CD8-positive, alpha-beta memory T cell (primary cell): ENCODE data around the gene KCNIP4. TPM values are rescaled to one million over a fixed set of nuclear protein-coding genes. Genes with fewer than 3 reads are reported as not detected.

Source experiments
- CTCF ChIA-PET: fragments of 350-600 bp; sonication (Branson Sonifier 250); formaldehyde crosslinking; loops from one replicate; lab custom pipeline; 2021; ENCODE audit warnings: antibody characterized with exemption; lab: Charles Lee
- POLR2A ChIA-PET: fragments of 350-600 bp; sonication (Branson Sonifier 250); formaldehyde crosslinking; loops from one replicate; lab custom pipeline; 2021; ENCODE audit warnings: antibody characterized with exemption; lab: Charles Lee
- DNase-seq, 5 donors: peaks; one replicate each; pipeline versions ENCODE4 v3.0.0 to v3.0.0-alpha.2; 2020 to 2022; ENCODE audit warnings: mixed read lengths in 1 of 5
- H3K27ac ChIP-seq: one replicate; pipeline ENCODE4 v1.7.0; 2013; ENCODE audit warnings: low read depth, mild to moderate bottlenecking, low read length, moderate library complexity
- H3K27me3 ChIP-seq: 2 replicates; pipeline ENCODE4 v1.7.0; 2013; ENCODE audit warnings: low read length, mild to moderate bottlenecking; ENCODE audit not compliant: insufficient read depth, poor library complexity, severe bottlenecking
- H3K36me3 ChIP-seq: 2 replicates; pipeline ENCODE4 v1.7.0; 2013; ENCODE audit warnings: mild to moderate bottlenecking, low read length, moderate library complexity; ENCODE audit not compliant: insufficient read depth
- H3K4me1 ChIP-seq: 2 replicates; pipeline ENCODE4 v1.7.0; 2013; ENCODE audit warnings: mild to moderate bottlenecking, low read length, moderate library complexity; ENCODE audit not compliant: insufficient read depth
- H3K4me3 ChIP-seq: 2 replicates; pipeline ENCODE4 v1.7.0; 2013; ENCODE audit warnings: mild to moderate bottlenecking, low read length
- H3K9me3 ChIP-seq: 2 replicates; pipeline ENCODE4 v1.7.0; 2013; ENCODE audit warnings: mild to moderate bottlenecking, low read length
- H3K27ac Mint-ChIP-seq, 8 donors: one replicate each; pipeline ENCODE4 v1.8.0; 2020 to 2021; ENCODE audit warnings: mixed read lengths in 8 of 8, mild to moderate bottlenecking in 6 of 8, inconsistent platforms in 3 of 8, moderate library complexity in 3 of 8
- H3K27me3 Mint-ChIP-seq, 2 donors: one replicate each; pipeline ENCODE4 v1.8.0; 2020 to 2021; ENCODE audit warnings: mixed read lengths in 2 of 2, mild to moderate bottlenecking in 1 of 2, moderate library complexity in 1 of 2
- H3K36me3 Mint-ChIP-seq, 3 donors: one replicate each; pipeline ENCODE4 v1.8.0; 2020 to 2021; ENCODE audit warnings: mixed read lengths in 3 of 3, inconsistent platforms in 1 of 3, mild to moderate bottlenecking in 1 of 3
- H3K4me1 Mint-ChIP-seq, 3 donors: one replicate each; pipeline ENCODE4 v1.8.0; 2020 to 2021; ENCODE audit warnings: mixed read lengths in 3 of 3, inconsistent platforms in 1 of 3, mild to moderate bottlenecking in 1 of 3
- H3K4me3 Mint-ChIP-seq, 7 donors: one replicate each; pipeline ENCODE4 v1.8.0; 2020 to 2021; ENCODE audit warnings: mixed read lengths in 7 of 7, mild to moderate bottlenecking in 6 of 7, moderate library complexity in 4 of 7, inconsistent platforms in 2 of 7
- H3K9me3 Mint-ChIP-seq, 5 donors: one replicate each; pipeline ENCODE4 v1.8.0; 2020 to 2022; ENCODE audit warnings: mixed read lengths in 5 of 5, mild to moderate bottlenecking in 3 of 5, moderate library complexity in 2 of 5, inconsistent platforms in 1 of 5
- polyA plus RNA-seq: library from polyadenylated mRNA; unstranded; fragments of 300-500 nt; fragmentation: Illumina TruSeq; gene quantifications from one replicate; pipeline ENCODE4 v1.2.3, GENCODE V29; 2021
- total RNA-seq, 2 experiments: library from RNA; stranded (reverse); gene quantifications; one replicate each; pipeline ENCODE4 v1.2.3, GENCODE V29; 2021

The KCNIP4 gene
- total and polyA plus RNA-seq, 3 experiments from 2014 or later = 0.12 TPM; not detected in 2

DNA sequence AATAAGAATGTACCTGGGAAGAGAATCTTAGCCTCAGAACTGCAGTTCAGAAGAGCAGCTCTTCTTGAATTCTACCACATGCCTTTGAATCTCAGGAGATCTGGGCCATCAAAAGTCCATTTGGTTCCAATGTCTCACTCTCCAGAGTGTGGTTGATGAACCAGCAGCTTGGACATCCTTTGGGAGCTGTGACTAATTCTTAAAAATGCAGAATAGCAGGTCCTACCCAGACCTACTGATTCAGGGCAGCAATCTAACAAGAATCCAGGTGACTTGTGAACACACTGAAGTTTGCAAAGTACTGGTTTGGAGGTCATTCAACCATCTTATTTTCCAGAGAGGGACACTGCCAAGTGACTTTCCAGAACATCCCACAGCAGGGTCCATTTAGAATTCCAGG lies 1003.6 kb downstream of the KCNIP4 start:
- no peaks in the 10 kb centered on the region for H3K4me1 ChIP-seq
- H3K27ac ChIP-seq = no peak overlapping the region
- Mint-ChIP-seq H3K9me3 (peaks cover 0 to 6% (median 3%) of the 10 kb centered on the region in 5 donors), H3K4me1 (no peaks in the 10 kb centered on the region), H3K4me3 (no peak overlapping the region), H3K36me3 (no peaks in the 10 kb centered on the region), H3K27me3 (no peaks in the 10 kb centered on the region), H3K27ac (no peak overlapping the region)
- no peaks in the 10 kb centered on the region for H3K27me3 ChIP-seq
- POLR2A ChIA-PET = no interaction called here
- H3K36me3 ChIP-seq = no peaks in the 10 kb centered on the region
- no peak overlapping the region for H3K4me3 ChIP-seq
- H3K9me3 ChIP-seq = no peaks in the 10 kb centered on the region
- no peak for DNase-seq
- CTCF ChIA-PET = no interaction called here

DNA sequence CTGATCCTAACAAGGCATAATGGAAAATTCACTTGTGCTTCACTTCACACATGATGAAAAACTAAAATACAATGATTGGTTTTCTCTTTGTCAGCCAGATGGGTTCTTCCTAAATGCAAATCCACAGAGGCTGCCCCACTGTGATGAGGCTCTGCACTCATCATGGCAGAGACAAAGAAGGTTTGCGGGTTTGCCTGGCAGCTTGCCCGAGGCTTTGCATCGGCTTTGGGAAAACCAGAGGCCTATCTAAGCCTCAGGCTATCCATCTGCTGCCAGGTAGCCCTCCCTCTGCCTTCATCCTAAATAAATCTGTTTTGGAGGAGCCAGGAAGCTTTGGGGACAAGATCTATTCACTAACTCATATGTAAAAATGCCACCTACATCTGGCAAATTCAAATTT lies 1004.1 kb downstream of the KCNIP4 start:
- POLR2A ChIA-PET = no interaction called here
- Histone ChIP-seq H3K27ac (no peak overlapping the region), H3K9me3 (no peaks in the 10 kb centered on the region), H3K4me3 (no peak overlapping the region), H3K4me1 (no peaks in the 10 kb centered on the region), H3K36me3 (no peaks in the 10 kb centered on the region), H3K27me3 (no peaks in the 10 kb centered on the region)
- Mint-ChIP-seq H3K4me1 (no peaks in the 10 kb centered on the region), H3K36me3 (no peaks in the 10 kb centered on the region), H3K4me3 (no peak overlapping the region), H3K27ac (no peak overlapping the region), H3K9me3 (peaks cover 0 to 6% (median 3%) of the 10 kb centered on the region in 5 donors), H3K27me3 (no peaks in the 10 kb centered on the region)
- no peak for DNase-seq
- CTCF ChIA-PET = no interaction called here

DNA sequence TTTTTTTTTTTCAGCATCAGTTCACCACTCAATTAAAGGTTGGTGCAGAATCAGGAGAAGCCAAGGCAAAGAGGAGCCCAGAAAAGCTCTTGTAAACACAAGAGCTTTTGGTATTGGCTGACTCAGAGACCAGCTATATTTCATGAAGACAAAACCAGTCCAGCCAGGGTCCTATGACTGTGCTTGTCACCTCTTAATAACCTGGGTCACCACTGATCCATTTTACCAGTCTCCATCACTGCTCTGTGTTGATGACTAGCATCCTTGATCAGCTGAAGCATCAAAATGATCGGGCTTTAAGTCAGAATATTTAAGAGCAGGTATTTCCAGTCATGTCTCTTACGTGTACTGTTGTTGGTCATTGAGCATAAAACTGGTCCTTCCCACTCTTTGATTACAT lies 1010.4 kb downstream of the KCNIP4 start:
- CTCF ChIA-PET = no interaction called here
- no peak overlapping the region for H3K27ac Mint-ChIP-seq
- no peaks in the 10 kb centered on the region for H3K36me3 ChIP-seq
- POLR2A ChIA-PET = no interaction called here
- no peaks in the 10 kb centered on the region for H3K4me1 ChIP-seq
- no peak overlapping the region for H3K27ac ChIP-seq
- no peaks in the 10 kb centered on the region for H3K4me1 Mint-ChIP-seq
- no peaks in the 10 kb centered on the region for H3K27me3 Mint-ChIP-seq
- H3K4me3 Mint-ChIP-seq = no peak overlapping the region
- H3K36me3 Mint-ChIP-seq = no peaks in the 10 kb centered on the region
- no peaks in the 10 kb centered on the region for H3K9me3 ChIP-seq
- no peak for DNase-seq
- H3K4me3 ChIP-seq = no peak overlapping the region
- H3K27me3 ChIP-seq = no peaks in the 10 kb centered on the region
- peaks cover 0 to 16% (median 0%) of the 10 kb centered on the region in 5 donors for H3K9me3 Mint-ChIP-seq

DNA sequence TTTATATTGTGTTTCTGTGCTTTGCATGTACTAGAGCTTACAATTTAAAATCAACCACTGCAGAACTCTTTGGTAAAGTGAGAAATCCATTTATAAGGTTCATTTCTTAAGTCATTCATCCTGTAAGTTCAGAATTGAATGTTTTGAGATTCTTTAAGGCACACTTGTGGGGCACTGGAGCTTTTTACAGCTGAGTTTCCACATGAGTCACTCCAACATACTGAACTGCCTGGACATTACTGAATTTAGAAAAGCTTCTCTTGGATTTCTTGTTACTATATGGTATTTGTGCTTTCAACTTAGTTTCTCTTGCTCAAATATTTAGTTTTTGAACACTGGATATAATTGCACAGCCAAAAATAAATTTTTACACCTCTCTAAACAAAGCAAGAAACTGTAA lies 1022.0 kb downstream of the KCNIP4 start:
- Histone ChIP-seq H3K36me3 (no peaks in the 10 kb centered on the region), H3K9me3 (no peaks in the 10 kb centered on the region), H3K27ac (no peak overlapping the region), H3K27me3 (no peaks in the 10 kb centered on the region), H3K4me3 (no peak overlapping the region), H3K4me1 (no peaks in the 10 kb centered on the region)
- ChIA-PET POLR2A (no interaction called here), CTCF (no interaction called here)
- no peaks in the 10 kb centered on the region for H3K27me3 Mint-ChIP-seq
- H3K9me3 Mint-ChIP-seq = peaks cover 0 to 6% (median 2%) of the 10 kb centered on the region in 5 donors
- H3K27ac Mint-ChIP-seq = no peak overlapping the region
- H3K36me3 Mint-ChIP-seq = peaks cover 0 to 2% (median 0%) of the 10 kb centered on the region in 3 donors
- no peak for DNase-seq
- H3K4me3 Mint-ChIP-seq = no peak overlapping the region
- H3K4me1 Mint-ChIP-seq = no peaks in the 10 kb centered on the region

DNA sequence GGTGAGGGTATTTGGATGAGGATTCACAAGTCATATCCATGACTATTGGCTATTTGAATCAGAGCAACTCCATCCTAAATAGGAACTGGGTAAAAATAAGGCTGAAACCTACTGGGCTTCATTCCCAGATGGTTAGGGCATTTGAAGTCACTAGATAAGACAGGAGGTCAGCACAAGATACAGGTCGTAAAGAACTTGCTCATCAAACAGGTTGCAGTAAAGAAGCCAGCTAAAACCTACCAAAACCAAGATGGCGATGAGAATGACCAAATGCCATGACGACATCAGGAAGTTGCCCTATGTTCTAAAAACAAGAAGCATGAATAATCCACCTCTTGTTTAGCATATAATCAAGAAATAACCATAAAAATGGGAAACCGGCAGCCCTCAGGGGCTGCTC lies 1023.4 kb downstream of the KCNIP4 start:
- ChIA-PET POLR2A (no interaction called here), CTCF (no interaction called here)
- H3K4me1 ChIP-seq = no peaks in the 10 kb centered on the region
- Mint-ChIP-seq H3K27me3 (no peaks in the 10 kb centered on the region), H3K4me3 (no peak overlapping the region), H3K4me1 (no peaks in the 10 kb centered on the region), H3K36me3 (peaks cover 0 to 2% (median 0%) of the 10 kb centered on the region in 3 donors), H3K27ac (no peak overlapping the region), H3K9me3 (peaks cover 1 to 7% (median 2%) of the 10 kb centered on the region in 5 donors)
- H3K36me3 ChIP-seq = no peaks in the 10 kb centered on the region
- no peak overlapping the region for H3K27ac ChIP-seq
- no peak for DNase-seq
- no peak overlapping the region for H3K4me3 ChIP-seq
- no peaks in the 10 kb centered on the region for H3K9me3 ChIP-seq
- H3K27me3 ChIP-seq = no peaks in the 10 kb centered on the region

DNA sequence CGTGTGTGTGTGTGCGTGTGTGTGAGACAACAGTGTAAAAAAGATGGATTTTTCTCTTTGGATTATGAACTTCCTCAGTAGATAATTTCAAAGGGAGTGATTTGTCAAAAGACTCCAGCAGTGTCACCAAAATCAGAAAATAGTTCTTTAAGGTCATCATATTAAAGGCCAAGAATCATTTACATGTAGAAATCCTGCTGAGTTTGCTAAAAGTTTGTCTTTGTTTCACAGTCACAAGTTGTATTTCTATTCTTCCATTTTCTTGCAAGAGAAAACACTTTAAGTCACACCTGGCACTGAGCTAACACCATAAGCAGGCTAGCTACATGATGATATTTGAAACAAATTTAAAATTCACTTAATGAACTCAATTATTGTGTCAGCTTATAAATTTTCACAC lies 1025.6 kb downstream of the KCNIP4 start:
- Mint-ChIP-seq H3K9me3 (peaks cover 0 to 10% (median 2%) of the 10 kb centered on the region in 5 donors), H3K4me3 (no peak overlapping the region), H3K27ac (no peak overlapping the region), H3K27me3 (no peaks in the 10 kb centered on the region), H3K4me1 (peaks cover 4 to 10% (median 8%) of the 10 kb centered on the region in 3 donors), H3K36me3 (peaks cover 0 to 2% (median 0%) of the 10 kb centered on the region in 3 donors)
- Histone ChIP-seq H3K4me3 (no peak overlapping the region), H3K36me3 (no peaks in the 10 kb centered on the region), H3K27ac (no peak overlapping the region), H3K9me3 (no peaks in the 10 kb centered on the region), H3K4me1 (no peaks in the 10 kb centered on the region), H3K27me3 (no peaks in the 10 kb centered on the region)
- ChIA-PET CTCF (no interaction called here), POLR2A (no interaction called here)
- DNase-seq = no peak

DNA sequence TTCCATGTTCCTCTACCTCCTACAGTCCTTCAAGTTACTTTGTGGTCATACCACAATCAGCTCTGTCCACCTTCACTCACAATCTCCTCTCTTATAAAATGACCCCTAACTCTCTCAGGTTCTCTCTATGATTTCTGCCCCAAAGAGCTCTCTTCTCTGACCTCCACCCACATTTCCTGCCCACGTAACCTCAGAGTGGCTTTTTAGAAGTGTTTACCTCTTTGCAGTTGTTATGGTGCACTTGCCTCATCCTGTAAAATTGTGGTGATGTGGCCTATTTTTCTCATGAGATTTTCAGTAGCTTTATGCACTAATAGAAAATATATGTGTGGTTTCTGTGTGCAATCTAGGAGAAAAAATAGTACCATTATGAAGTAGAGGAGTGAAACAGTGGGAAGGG lies 1032.5 kb downstream of the KCNIP4 start:
- Histone ChIP-seq H3K4me1 (peaks cover 9% of the 10 kb centered on the region), H3K27me3 (no peaks in the 10 kb centered on the region), H3K27ac (no peak overlapping the region), H3K36me3 (no peaks in the 10 kb centered on the region), H3K4me3 (no peak overlapping the region), H3K9me3 (no peaks in the 10 kb centered on the region)
- peak in 4 of 5 donors; percentile 18 to 53 (median 28) for DNase-seq
- Mint-ChIP-seq H3K27me3 (no peaks in the 10 kb centered on the region), H3K4me1 (peaks cover 16 to 42% (median 32%) of the 10 kb centered on the region in 3 donors), H3K27ac (peak overlapping the region; percentile 3 to 97 (median 76)), H3K36me3 (peaks cover 0 to 3% (median 2%) of the 10 kb centered on the region in 3 donors), H3K9me3 (peaks cover 0 to 14% (median 0%) of the 10 kb centered on the region in 5 donors), H3K4me3 (peak overlapping the region; percentile 21 to 75 (median 67))
- CTCF ChIA-PET = interaction anchor here (1.4 kb wide), 1 partner anchor 142 kb away, joined by 4 read pairs; no protein-coding TSS in a partner anchor
- POLR2A ChIA-PET = no interaction called here

DNA sequence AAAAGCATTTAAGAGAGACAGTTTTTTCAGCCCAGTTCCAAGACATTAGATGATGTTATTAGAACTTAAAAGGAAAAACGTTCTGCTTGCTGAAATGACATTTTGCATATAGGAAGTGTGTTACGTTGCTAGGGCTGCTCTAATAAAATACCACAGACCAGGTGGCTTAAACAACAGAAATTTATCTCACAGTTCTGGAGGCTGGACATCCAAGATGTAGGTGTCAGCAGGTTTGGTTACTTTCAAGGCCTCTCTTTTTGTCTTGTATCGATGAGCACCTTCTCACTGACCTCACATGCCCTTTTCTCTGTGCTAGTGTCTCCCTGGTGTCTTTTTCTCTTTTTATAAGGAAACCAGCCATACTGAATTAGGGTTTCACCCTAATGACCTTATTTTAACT lies 1043.6 kb downstream of the KCNIP4 start:
- H3K36me3 Mint-ChIP-seq = no peaks in the 10 kb centered on the region
- Histone ChIP-seq H3K4me1 (no peaks in the 10 kb centered on the region), H3K36me3 (no peaks in the 10 kb centered on the region), H3K9me3 (no peaks in the 10 kb centered on the region), H3K4me3 (no peak overlapping the region), H3K27me3 (no peaks in the 10 kb centered on the region), H3K27ac (no peak overlapping the region)
- peaks cover 0 to 4% (median 0%) of the 10 kb centered on the region in 3 donors for H3K4me1 Mint-ChIP-seq
- DNase-seq = no peak
- H3K27ac Mint-ChIP-seq = no peak overlapping the region
- H3K9me3 Mint-ChIP-seq = peaks cover 0 to 6% (median 0%) of the 10 kb centered on the region in 5 donors
- peaks cover 0 to 1% of the 10 kb centered on the region in 2 donors for H3K27me3 Mint-ChIP-seq
- POLR2A ChIA-PET = no interaction called here
- CTCF ChIA-PET = no interaction called here
- no peak overlapping the region for H3K4me3 Mint-ChIP-seq
